ENCODE data around the gene CFAP57. TPM values are rescaled to one million over a fixed set of nuclear protein-coding genes. Genes with fewer than 3 reads are reported as not detected.

The CFAP57 gene
- total and polyA plus RNA-seq, 2 of the 4 experiments (the other 2 are of a cell fraction): 0.29 to 0.36 TPM

DNA sequence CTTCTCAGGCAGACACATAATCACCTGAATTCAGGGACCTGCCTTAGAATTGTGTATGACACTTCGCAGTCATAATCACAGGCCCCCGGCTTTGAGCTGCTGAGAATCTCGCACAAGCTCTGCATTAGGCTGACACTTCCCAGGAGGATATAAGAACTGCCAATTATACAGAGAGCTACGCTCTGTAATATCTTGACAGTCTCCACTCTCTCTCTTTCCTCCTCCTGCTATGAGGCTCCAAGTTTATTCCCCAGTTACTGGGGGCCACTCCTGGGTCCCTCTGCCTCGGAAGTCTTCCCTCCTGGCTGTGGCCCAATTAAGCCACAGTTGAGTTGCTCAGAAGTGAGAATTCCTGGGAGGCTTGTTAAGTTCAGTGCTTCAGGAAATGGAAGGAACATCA, 42.7 kb upstream of the CFAP57 start:
- no peak overlapping the region for H3K9ac ChIP-seq (ENCODE audit: low read depth, low read length)
- no peak overlapping the region for H2BK5ac ChIP-seq (ENCODE audit: low read depth, low read length, poor library complexity, severe bottlenecking)
- H4K20me1 ChIP-seq (ENCODE audit: insufficient read depth, low read length): no peaks in the 10 kb centered on the region
- H4K8ac ChIP-seq (ENCODE audit: low read depth in 2 of 2, low read length in 2 of 2): no peak overlapping the region
- 60% methylated on average over 1 of the region's 5 CpGs; no CpG with 5 or more reads in 1 of the 2 experiments for WGBS, 2 experiments (ENCODE audit: extremely low coverage in 2 of 2, insufficient read length in 1 of 2)
- in situ Hi-C loops (cut with MboI; ENCODE audit: low sequenced_read_pairs): no loop called here
- ChIA-PET POLR2A (ENCODE audit: unreplicated experiment) (no interaction called here), CTCF (interaction anchor here (1.4 kb wide), 1 partner anchor 9 kb away, joined by 3 read pairs; no protein-coding TSS in a partner anchor)
- H2BK120ac ChIP-seq (ENCODE audit: low read depth, low read length): no peak overlapping the region
- TF ChIP-seq POLR2A (IDR thresholded peaks at IDR 0.05; ENCODE audit: low read depth, low read length) (no peak), SMC3 (IDR thresholded peaks at IDR 0.05; ENCODE audit: low read depth, low read length) (no peak), RFX5 (IDR thresholded peaks at IDR 0.05; ENCODE audit: low read depth, low read length) (no peak), RCOR1 (IDR thresholded peaks at IDR 0.05; ENCODE audit: insufficient replicate concordance, low read length) (no peak), MAFK (IDR thresholded peaks at IDR 0.05; ENCODE audit: low read depth, low read length) (no peak), FOS (IDR thresholded peaks at IDR 0.05; ENCODE audit: low read depth, low read length) (no peak), BHLHE40 (IDR thresholded peaks at IDR 0.05; ENCODE audit: low read depth, low read length) (no peak), RAD21 (IDR thresholded peaks at IDR 0.05; ENCODE audit: low read length) (no peak), NFE2L2 (IDR thresholded peaks at IDR 0.05; ENCODE audit: low read depth, low read length) (no peak), CHD1 (IDR thresholded peaks at IDR 0.05; ENCODE audit: low read depth, low read length) (no peak), MXI1 (IDR thresholded peaks at IDR 0.05; ENCODE audit: borderline replicate concordance, low read depth, low read length) (no peak), MAZ (IDR thresholded peaks at IDR 0.05; ENCODE audit: borderline replicate concordance, low read depth, low read length) (no peak)
- TF ChIP-seq, protein P1, sequence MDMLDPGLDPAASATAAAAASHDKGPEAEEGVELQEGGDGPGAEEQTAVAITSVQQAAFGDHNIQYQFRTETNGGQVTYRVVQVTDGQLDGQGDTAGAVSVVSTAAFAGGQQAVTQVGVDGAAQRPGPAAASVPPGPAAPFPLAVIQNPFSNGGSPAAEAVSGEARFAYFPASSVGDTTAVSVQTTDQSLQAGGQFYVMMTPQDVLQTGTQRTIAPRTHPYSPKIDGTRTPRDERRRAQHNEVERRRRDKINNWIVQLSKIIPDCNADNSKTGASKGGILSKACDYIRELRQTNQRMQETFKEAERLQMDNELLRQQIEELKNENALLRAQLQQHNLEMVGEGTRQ (IDR thresholded peaks at IDR 0.05; ENCODE audit: low read depth, low read length): no peak
- TF ChIP-seq, protein P2, sequence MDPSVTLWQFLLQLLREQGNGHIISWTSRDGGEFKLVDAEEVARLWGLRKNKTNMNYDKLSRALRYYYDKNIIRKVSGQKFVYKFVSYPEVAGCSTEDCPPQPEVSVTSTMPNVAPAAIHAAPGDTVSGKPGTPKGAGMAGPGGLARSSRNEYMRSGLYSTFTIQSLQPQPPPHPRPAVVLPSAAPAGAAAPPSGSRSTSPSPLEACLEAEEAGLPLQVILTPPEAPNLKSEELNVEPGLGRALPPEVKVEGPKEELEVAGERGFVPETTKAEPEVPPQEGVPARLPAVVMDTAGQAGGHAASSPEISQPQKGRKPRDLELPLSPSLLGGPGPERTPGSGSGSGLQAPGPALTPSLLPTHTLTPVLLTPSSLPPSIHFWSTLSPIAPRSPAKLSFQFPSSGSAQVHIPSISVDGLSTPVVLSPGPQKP (IDR thresholded peaks at IDR 0.05; ENCODE audit: borderline replicate concordance, low read depth, low read length): no peak
- TF ChIP-seq, protein P3, sequence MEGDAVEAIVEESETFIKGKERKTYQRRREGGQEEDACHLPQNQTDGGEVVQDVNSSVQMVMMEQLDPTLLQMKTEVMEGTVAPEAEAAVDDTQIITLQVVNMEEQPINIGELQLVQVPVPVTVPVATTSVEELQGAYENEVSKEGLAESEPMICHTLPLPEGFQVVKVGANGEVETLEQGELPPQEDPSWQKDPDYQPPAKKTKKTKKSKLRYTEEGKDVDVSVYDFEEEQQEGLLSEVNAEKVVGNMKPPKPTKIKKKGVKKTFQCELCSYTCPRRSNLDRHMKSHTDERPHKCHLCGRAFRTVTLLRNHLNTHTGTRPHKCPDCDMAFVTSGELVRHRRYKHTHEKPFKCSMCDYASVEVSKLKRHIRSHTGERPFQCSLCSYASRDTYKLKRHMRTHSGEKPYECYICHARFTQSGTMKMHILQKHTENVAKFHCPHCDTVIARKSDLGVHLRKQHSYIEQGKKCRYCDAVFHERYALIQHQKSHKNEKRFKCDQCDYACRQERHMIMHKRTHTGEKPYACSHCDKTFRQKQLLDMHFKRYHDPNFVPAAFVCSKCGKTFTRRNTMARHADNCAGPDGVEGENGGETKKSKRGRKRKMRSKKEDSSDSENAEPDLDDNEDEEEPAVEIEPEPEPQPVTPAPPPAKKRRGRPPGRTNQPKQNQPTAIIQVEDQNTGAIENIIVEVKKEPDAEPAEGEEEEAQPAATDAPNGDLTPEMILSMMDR (conservative IDR thresholded peaks at IDR 0.05; ENCODE audit: low read depth, low read length): no peak
- intact Hi-C loops (cut with micrococcal nuclease): no loop called here
- no peak overlapping the region for H3K4me2 ChIP-seq (ENCODE audit: low read depth, low read length)
- no peak overlapping the region for H4K91ac ChIP-seq (ENCODE audit: insufficient read depth, low read depth, low read length)
- DNase-seq: no peak
- H3K18ac ChIP-seq (ENCODE audit: low read depth, low read length): no peak overlapping the region
- H3K4me1 ChIP-seq (ENCODE audit: control insufficient read depth, insufficient read depth, low read length): no peaks in the 10 kb centered on the region
- 0 out of 2 replicates have a peak, but pooled peaks cover 2% of the 10 kb centered on the region for H3K9me3 ChIP-seq (ENCODE audit: control insufficient read depth, insufficient read depth, low read length)
- H4K5ac ChIP-seq (ENCODE audit: low read depth, low read length): no peak overlapping the region
- H3K9me1 ChIP-seq (ENCODE audit: insufficient read depth, low read length): no peaks in the 10 kb centered on the region
- H2AK5ac ChIP-seq (ENCODE audit: low read depth, low read length): no peak overlapping the region
- no peak for ATAC-seq (ENCODE audit: low read depth)
- no TSS peak for BruUV-seq (replicated peaks)
- no peak overlapping the region for H3K56ac ChIP-seq (ENCODE audit: extremely low read depth, insufficient read depth, low read length)
- H2BK15ac ChIP-seq (ENCODE audit: low read depth, low read length): no peak overlapping the region
- no peak overlapping the region for H3K23ac ChIP-seq (ENCODE audit: low read depth, low read length)
- H3K4ac ChIP-seq (ENCODE audit: low read depth, low read length): no peak overlapping the region
- H3K27ac ChIP-seq (ENCODE audit: insufficient read depth, low read length): no peak overlapping the region
- H3K36me3 ChIP-seq (ENCODE audit: control insufficient read depth, insufficient read depth, low read length): no peaks in the 10 kb centered on the region
- dilution Hi-C loops (cut with HindIII; ENCODE audit: low sequenced_read_pairs, unreplicated experiment): no loop called here
- H3K27me3 ChIP-seq (ENCODE audit: control insufficient read depth, insufficient read depth, low read length): peaks cover 14% of the 10 kb centered on the region
- no peaks in the 10 kb centered on the region for H3K79me1 ChIP-seq (ENCODE audit: low read depth in 1 of 2, low read length in 2 of 2)
- H2BK20ac ChIP-seq (ENCODE audit: low read depth, low read length): no peak overlapping the region
- H2AFZ ChIP-seq (replicated peaks; ENCODE audit: low read length, poor library complexity): no peak overlapping the region
- no peak overlapping the region for H2AK9ac ChIP-seq (replicated peaks; ENCODE audit: low read depth, low read length, poor library complexity)
- no peak overlapping the region for H3K14ac ChIP-seq (replicated peaks; ENCODE audit: low read depth, low read length)
- H3K4me3 ChIP-seq (ENCODE audit: insufficient read depth, low read depth, low read length): no peak overlapping the region

Measured in IMR-90 (cell line).